Measurements from ENCODE around the gene SULT1A2.
"Not testable (repeated sequence)": the region's sequence is repeated elsewhere in the genome, so short reads cannot be mapped to it uniquely, and the experiment has no call there.

The SULT1A2 gene

GRCh38 chr16:28569968-28570752, 26.7 kb downstream of the SULT1A2 start:
- TF ChIP-seq MAX (IDR thresholded peaks at IDR 0.05; ENCODE audit: low read depth, low read length) (no peak), POLR2A (IDR thresholded peaks at IDR 0.05; ENCODE audit: extremely low read depth, insufficient read length) (no peak)
- DNase-seq (ENCODE audit: low read depth), result no peak
- no peak overlapping the region for H3K4me3 ChIP-seq (ENCODE audit: low read depth, low read length)

GRCh38 chr16:28569021-28569420, 27.8 kb downstream of the SULT1A2 start:
- H3K4me3 ChIP-seq (ENCODE audit: low read depth, low read length), result no peak overlapping the region
- TF ChIP-seq CTCF (IDR thresholded peaks at IDR 0.05; ENCODE audit: low read depth, low read length), result no peak
- no peak for DNase-seq (ENCODE audit: low read depth)

DNA sequence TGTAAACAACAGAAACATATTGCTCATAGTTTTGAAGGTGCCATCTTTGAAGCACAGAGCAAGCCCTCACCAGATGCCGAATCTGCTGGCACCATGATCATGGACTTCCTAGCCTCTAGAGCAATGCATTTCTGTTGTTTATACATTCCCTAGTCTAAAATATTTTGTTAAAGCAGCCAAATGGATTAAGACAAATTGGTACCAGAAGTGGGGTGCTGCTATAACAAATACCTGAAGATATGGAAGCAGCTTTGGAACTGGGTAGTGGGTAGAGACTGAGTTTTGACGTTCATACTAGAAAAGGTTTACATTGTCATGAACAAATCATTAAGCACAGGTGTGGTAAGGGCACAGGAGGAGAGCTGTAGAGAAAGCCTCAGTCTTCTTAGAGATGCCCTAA, 29.6 kb downstream of the SULT1A2 start:
- H3K4me3 ChIP-seq (ENCODE audit: low read depth, low read length), result no peak overlapping the region
- DNase-seq (ENCODE audit: low read depth), result no peak
- TF ChIP-seq POLR2A (IDR thresholded peaks at IDR 0.05; ENCODE audit: extremely low read depth, insufficient read length), result no peak
- no peak for TF ChIP-seq CTCF (IDR thresholded peaks at IDR 0.05; ENCODE audit: low read depth, low read length)
- TF ChIP-seq MAX (IDR thresholded peaks at IDR 0.05; ENCODE audit: low read depth, low read length), result no peak
- TF ChIP-seq MYC (IDR thresholded peaks at IDR 0.05; ENCODE audit: low read depth, low read length), result no peak

DNA sequence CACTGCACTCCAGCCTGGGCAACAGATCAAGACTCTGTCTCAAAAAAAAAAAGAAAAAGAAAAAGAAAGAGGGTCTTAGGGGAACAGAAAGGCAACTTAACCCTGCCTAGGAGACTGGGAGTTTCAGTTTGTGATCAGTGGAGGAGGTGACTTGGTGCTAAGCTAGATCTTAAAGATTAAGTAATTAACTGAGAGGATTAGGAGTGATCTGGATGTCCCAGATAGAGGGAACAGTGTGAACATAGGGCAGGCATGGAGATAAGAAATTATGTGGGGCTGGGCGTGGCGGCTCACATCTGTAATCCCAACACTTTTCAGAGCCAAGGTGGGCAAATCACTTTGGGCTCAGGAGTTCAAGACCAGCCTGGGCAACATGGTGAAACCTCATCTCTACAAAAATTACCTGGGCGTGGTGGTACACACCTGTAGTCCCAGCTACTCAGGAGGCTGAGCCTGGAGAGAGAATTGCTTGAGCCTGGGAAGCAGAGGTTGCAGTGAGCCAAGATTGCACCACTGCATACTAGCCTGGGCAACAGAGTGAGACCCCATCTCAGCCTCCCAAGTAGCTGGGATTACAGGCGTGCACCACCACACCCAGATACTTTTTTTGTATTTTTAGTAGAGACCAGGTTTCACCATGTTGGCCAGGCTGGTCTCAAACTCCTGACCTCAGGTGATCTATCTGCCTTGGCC, 30.5 kb downstream of the SULT1A2 start:
- DNase-seq (ENCODE audit: low read depth); H3K4me3 ChIP-seq (ENCODE audit: low read depth, low read length): not testable (repeated sequence)

DNA sequence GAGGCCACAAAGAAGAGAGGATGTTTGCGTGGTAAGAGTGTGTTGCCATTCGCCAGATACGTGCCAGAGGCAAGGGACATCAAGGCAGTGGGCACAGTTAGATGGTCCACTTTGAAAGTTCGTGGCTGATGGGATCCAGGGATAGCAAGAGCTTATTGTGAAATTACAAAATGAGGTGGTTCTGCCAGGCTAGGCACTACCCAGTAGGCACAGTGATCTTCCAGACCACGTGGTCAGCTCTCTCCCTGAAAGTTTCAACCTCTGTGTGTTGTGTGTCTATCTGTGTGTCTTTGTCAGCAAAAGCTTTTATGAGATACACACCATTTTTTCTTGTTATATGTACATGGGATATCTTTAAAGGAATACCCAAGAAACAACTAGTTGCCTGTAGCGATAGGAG, 33.6 kb downstream of the SULT1A2 start:
- no peak for DNase-seq (ENCODE audit: low read depth)
- H3K4me3 ChIP-seq (ENCODE audit: low read depth, low read length), result no peak overlapping the region
- TF ChIP-seq CTCF (IDR thresholded peaks at IDR 0.05; ENCODE audit: low read depth, low read length) (no peak), MYC (IDR thresholded peaks at IDR 0.05; ENCODE audit: low read depth, low read length) (no peak), POLR2A (IDR thresholded peaks at IDR 0.05; ENCODE audit: extremely low read depth, insufficient read length) (no peak), MAX (IDR thresholded peaks at IDR 0.05; ENCODE audit: low read depth, low read length) (no peak)

DNA sequence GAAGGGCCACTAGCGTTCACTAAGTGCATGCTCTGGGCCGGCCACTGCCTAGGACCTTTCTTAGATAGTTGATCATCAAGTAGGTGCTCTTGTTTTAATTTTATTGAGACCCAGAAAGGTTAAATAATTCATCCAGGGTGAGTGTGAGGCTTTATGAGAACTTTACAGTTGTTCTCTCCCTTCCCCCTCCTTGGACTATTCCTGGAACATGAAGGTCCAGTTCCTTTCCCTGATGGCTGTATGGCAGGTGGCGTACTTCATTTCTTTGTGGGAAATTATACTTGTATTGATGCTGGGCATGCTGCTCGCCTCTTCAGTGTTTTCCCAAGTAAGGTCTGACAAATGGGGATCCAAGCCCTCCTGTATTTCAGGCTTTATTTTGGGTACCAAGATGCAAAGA, 34.7 kb downstream of the SULT1A2 start:
- DNase-seq (ENCODE audit: low read depth), result no peak
- H3K4me3 ChIP-seq (ENCODE audit: low read depth, low read length), result no peak overlapping the region
- TF ChIP-seq MAX (IDR thresholded peaks at IDR 0.05; ENCODE audit: low read depth, low read length), result no peak
- TF ChIP-seq POLR2A (IDR thresholded peaks at IDR 0.05; ENCODE audit: extremely low read depth, insufficient read length), result no peak
- TF ChIP-seq MYC (IDR thresholded peaks at IDR 0.05; ENCODE audit: low read depth, low read length), result no peak
- TF ChIP-seq CTCF (IDR thresholded peaks at IDR 0.05; ENCODE audit: low read depth, low read length), result no peak

Measured in NB4 (cell line).